ENCODE measurements around the gene SH3RF3.
A peak's percentile ranks its signal among the peaks of the same experiment; 100 is the strongest.
"Not testable (repeated sequence)": the region's sequence is repeated elsewhere in the genome, so short reads cannot be mapped to it uniquely, and the experiment has no call there.

The SH3RF3 gene

DNA sequence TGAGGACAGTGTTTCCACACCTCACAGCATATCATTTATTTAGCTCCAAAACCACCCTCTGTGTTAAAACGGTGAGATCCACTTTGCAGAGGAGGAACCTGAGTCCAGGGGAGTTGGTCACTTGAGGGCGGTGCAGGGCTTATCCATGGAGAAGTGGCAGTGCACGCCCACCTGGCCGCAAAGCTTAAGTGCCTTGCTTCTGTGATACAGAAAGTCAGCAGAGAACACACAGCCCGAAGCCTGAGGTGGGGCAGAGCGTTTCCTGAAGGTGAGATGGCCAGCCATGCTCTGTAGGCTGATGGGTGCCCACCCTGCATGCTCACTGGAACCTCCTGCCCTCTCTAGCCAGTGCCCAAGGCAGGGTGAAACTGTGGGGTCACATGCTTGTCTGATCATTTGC, 87.3 kb downstream of the SH3RF3 start:
- H3K4me3 ChIP-seq (ENCODE audit: low read depth, low read length) = no peak overlapping the region
- TF ChIP-seq CTCF (IDR thresholded peaks at IDR 0.05; ENCODE audit: insufficient read depth, low read length, missing control alignments) = no peak
- CTCF ChIA-PET = interaction anchor here (0.9 to 1.1 kb wide), 2 partner anchors 9 to 13 kb away, joined by 4 to 5 read pairs; no protein-coding TSS in a partner anchor
- POLR2A ChIA-PET = no interaction called here
- no peak for DNase-seq (ENCODE audit: low read depth, low spot score)

DNA sequence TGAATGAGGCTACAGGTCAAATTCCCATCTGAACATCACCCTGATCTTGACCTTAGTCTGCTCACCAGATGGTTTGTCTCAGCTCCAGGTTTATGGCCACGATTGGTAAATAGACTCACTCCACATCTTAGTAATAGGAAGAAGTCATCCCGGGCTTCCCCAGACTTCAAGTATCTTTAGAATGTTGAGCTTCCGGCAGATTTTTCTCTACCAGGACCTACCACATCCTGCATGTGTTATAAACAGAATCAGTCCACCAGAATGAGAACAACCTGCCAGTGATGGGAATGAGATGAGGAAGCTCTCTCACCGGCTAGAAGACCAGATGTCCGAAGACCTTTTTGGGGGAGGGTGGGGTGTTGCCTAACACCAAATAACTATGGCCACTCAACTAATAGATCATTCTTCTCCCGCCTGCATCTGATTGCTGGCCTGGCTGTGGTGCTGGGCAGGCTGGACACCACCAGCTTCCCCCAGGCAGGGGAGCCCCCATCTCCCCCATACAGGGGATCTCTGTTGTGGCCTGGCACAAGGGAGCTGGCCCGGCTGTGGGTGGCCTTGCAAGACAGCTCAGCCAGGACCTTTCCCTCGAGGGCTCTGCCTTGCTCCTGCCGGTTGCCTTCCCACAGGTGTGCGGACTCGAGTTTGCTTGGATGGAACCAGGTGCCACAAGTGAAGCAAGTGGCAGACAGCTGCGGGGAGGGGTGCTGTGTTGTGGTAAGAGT, 88.5 kb downstream of the SH3RF3 start:
- CTCF ChIA-PET = interaction anchor here (0.5 to 1.6 kb wide), 4 partner anchors 9 to 288 kb away, joined by 3 to 6 read pairs (median 3); no protein-coding TSS in a partner anchor
- no peak for TF ChIP-seq CTCF (IDR thresholded peaks at IDR 0.05; ENCODE audit: insufficient read depth, low read length, missing control alignments)
- POLR2A ChIA-PET = no interaction called here
- peak; percentile 80 for DNase-seq (ENCODE audit: low read depth, low spot score)
- H3K4me3 ChIP-seq (ENCODE audit: low read depth, low read length) = no peak overlapping the region

- H3K4me3 ChIP-seq (ENCODE audit: low read depth, low read length) = no peak overlapping the region
- no peak for DNase-seq (ENCODE audit: low read depth, low spot score)
- TF ChIP-seq CTCF (IDR thresholded peaks at IDR 0.05; ENCODE audit: insufficient read depth, low read length, missing control alignments) = no peak
- ChIA-PET POLR2A (no interaction called here), CTCF (interaction anchor here (0.5 to 1.6 kb wide), 4 partner anchors 9 to 288 kb away, joined by 3 to 6 read pairs (median 4); no protein-coding TSS in a partner anchor)
Observed at GRCh38 chr2:109218087-109218791, 89.2 kb downstream of the SH3RF3 start.

GRCh38 chr2:109218792-109219126, 89.8 kb downstream of the SH3RF3 start:
- no peak for DNase-seq (ENCODE audit: low read depth, low spot score)
- CTCF ChIA-PET = interaction anchor here (1.4 to 1.6 kb wide), 2 partner anchors 21 to 62 kb away, joined by 6 read pairs; no protein-coding TSS in a partner anchor
- no peak for TF ChIP-seq CTCF (IDR thresholded peaks at IDR 0.05; ENCODE audit: insufficient read depth, low read length, missing control alignments)
- POLR2A ChIA-PET = no interaction called here
- H3K4me3 ChIP-seq (ENCODE audit: low read depth, low read length) = no peak overlapping the region

GRCh38 chr2:109220860-109221259, 91.9 kb downstream of the SH3RF3 start:
- no peak for DNase-seq (ENCODE audit: low read depth, low spot score)
- no peak overlapping the region for H3K4me3 ChIP-seq (ENCODE audit: low read depth, low read length)
- POLR2A ChIA-PET = no interaction called here
- CTCF ChIA-PET = no interaction called here
- TF ChIP-seq CTCF (IDR thresholded peaks at IDR 0.05; ENCODE audit: insufficient read depth, low read length, missing control alignments) = no peak

- CTCF ChIA-PET; H3K4me3 ChIP-seq (ENCODE audit: low read depth, low read length); POLR2A ChIA-PET; DNase-seq (ENCODE audit: low read depth, low spot score): not testable (repeated sequence)
Observed at GRCh38 chr2:109221316-109221715, 92.3 kb downstream of the SH3RF3 start.

All from AG04449 (cell line).